Panc1 (cell line): ENCODE data around the gene SPIRE1. TPM values are rescaled to one million over a fixed set of nuclear protein-coding genes. Genes with fewer than 3 reads are reported as not detected.

Source experiments
- ATAC-seq: fragments of 200-7000 bp; cut with Tn5 transposase; 2 replicates; pipeline ENCODE4 v1.9.1; 2020; ENCODE audit warnings: mild to moderate bottlenecking, moderate library complexity
- BruUV-seq: library from RNA; stranded (reverse); fragments of 400-500 nt; replicated peaks from 2 replicates; lab custom pipeline; 2021; lab: Mats Ljungman, UMichigan
- CTCF ChIA-PET: fragments of 300-600 bp; sonication (Branson Sonifier 250); formaldehyde crosslinking; loops from one replicate; lab custom pipeline; 2022; ENCODE audit warnings: antibody characterized with exemption; lab: Charles Lee
- POLR2A ChIA-PET: fragments of 300-600 bp; sonication (Branson Sonifier 250); formaldehyde crosslinking; loops from one replicate; lab custom pipeline; 2022; ENCODE audit warnings: antibody characterized with exemption; lab: Charles Lee
- DNase-seq: peaks from one replicate; pipeline ENCODE4 v3.0.0-alpha.2; 2010; ENCODE audit warnings: low read depth, low spot score
- H3K27ac ChIP-seq: 2 replicates; pipeline ENCODE4 v1.5.1; 2011; ENCODE audit warnings: mild to moderate bottlenecking, low read length, inconsistent platforms
- H3K27me3 ChIP-seq: fragments of 200-500 bp; sonication (Bioruptor generic); 2 replicates; pipeline ENCODE4 v1.6.0; 2014; ENCODE audit warnings: low read length, inconsistent platforms; ENCODE audit not compliant: control insufficient read depth, insufficient read depth
- H3K36me3 ChIP-seq: fragments of 200-500 bp; sonication (Bioruptor generic); 2 replicates; pipeline ENCODE4 v1.5.1; 2014; ENCODE audit warnings: inconsistent platforms, mild to moderate bottlenecking, low read length, moderate library complexity; ENCODE audit not compliant: control insufficient read depth, insufficient read depth
- H3K4me1 ChIP-seq: 2 replicates; pipeline ENCODE4 v1.5.1; 2011; ENCODE audit warnings: inconsistent platforms, mild to moderate bottlenecking, low read length, moderate library complexity; ENCODE audit not compliant: control insufficient read depth, insufficient read depth
- H3K4me3 ChIP-seq, 2 experiments: 2 replicates each; pipeline ENCODE4 v1.5.1; 2011 to 2012; ENCODE audit warnings: low read depth in 2 of 2, low read length in 2 of 2, mild to moderate bottlenecking in 2 of 2, inconsistent platforms in 1 of 2, moderate library complexity in 1 of 2
- H3K9me3 ChIP-seq: fragments of 200-500 bp; sonication (Bioruptor generic); 2 replicates; pipeline ENCODE4 v1.5.1; 2014; ENCODE audit warnings: low read depth, mild to moderate bottlenecking, inconsistent platforms, low read length, moderate library complexity; ENCODE audit not compliant: control insufficient read depth, insufficient read depth
- CTCF ChIP-seq: fragments of 450-650 bp; IDR thresholded peaks from 2 replicates; pipeline ENCODE4 v1.5.1; 2017; ENCODE audit warnings: mild to moderate bottlenecking
- POLR2AphosphoS5 ChIP-seq: IDR thresholded peaks from 2 replicates; pipeline ENCODE4 v1.6.1; 2012; ENCODE audit warnings: mild to moderate bottlenecking, low read depth, low read length, moderate library complexity
- REST ChIP-seq, 2 experiments: IDR thresholded peaks; 2 replicates each; pipeline ENCODE4 v1.6.1; 2011 to 2012; ENCODE audit warnings: low read depth in 2 of 2, control low read depth in 1 of 2, low read length in 1 of 2, mild to moderate bottlenecking in 1 of 2, moderate library complexity in 1 of 2; ENCODE audit not compliant: insufficient read depth in 1 of 2
- SIN3A ChIP-seq: IDR thresholded peaks from 2 replicates; pipeline ENCODE4 v1.6.1; 2012; ENCODE audit warnings: low read depth, mild to moderate bottlenecking, low read length, moderate library complexity, borderline replicate concordance; ENCODE audit not compliant: insufficient read depth
- TCF7L2 ChIP-seq: IDR thresholded peaks from 2 replicates; pipeline ENCODE4 v1.6.1; 2011; ENCODE audit warnings: mild to moderate bottlenecking, low read depth, low read length, inconsistent platforms
- in situ Hi-C: cut with HindIII; loops from 2 replicates; pipeline ENCODE4 v1.10.0; 2016; ENCODE audit warnings: low sequenced_read_pairs, low pct_unique_long_range_greater_than_20kb
- intact Hi-C: fragments of 100-400 bp; cut with micrococcal nuclease; formaldehyde crosslinking; loops from one replicate; pipeline ENCODE4 v1.10.0; 2022; ENCODE audit not compliant: unreplicated experiment
- total RNA-seq: library from RNA; stranded (reverse); gene quantifications from one replicate; pipeline ENCODE4 v1.2.1, GENCODE V29; 2021; ENCODE audit not compliant: unreplicated experiment

The SPIRE1 gene
- total RNA-seq, 1 experiment from 2014 or later, result 45.5 TPM

GRCh38 chr18:12631831-12632477 is 26.0 kb downstream of the SPIRE1 start:
- no peaks in the 10 kb centered on the region for H3K27me3 ChIP-seq
- in situ Hi-C loops (no loop called here), intact Hi-C loops (no loop called here)
- BruUV-seq, result no TSS peak
- H3K9me3 ChIP-seq, result no peaks in the 10 kb centered on the region
- H3K36me3 ChIP-seq, result no peaks in the 10 kb centered on the region; the same call in 1 of the 2 replicates
- H3K4me3 ChIP-seq, result no peak overlapping the region
- ChIA-PET CTCF (no interaction called here), POLR2A (interaction anchor here (0.6 to 0.7 kb wide), 2 partner anchors 99 to 147 kb away, joined by 3 to 4 read pairs; no protein-coding TSS in a partner anchor)
- ATAC-seq, result no peak
- H3K4me1 ChIP-seq, result no peaks in the 10 kb centered on the region
- TF ChIP-seq CTCF (no peak), REST (IDR thresholded peaks at IDR 0.05; ENCODE audit: insufficient read depth in 1 of 2, low read depth in 2 of 2, low read length in 1 of 2) (no peak), TCF7L2 (no peak), POLR2AphosphoS5 (no peak), SIN3A (no peak)
- no peak for DNase-seq
- no peak overlapping the region for H3K27ac ChIP-seq

- intact Hi-C loops, result no loop called here
- ChIA-PET CTCF (no interaction called here), POLR2A (no interaction called here)
- DNase-seq, result no peak
- in situ Hi-C loops, result no loop called here
- Histone ChIP-seq H3K36me3 (no peaks in the 10 kb centered on the region; the same call in 1 of the 2 replicates), H3K27ac (no peak overlapping the region), H3K27me3 (no peaks in the 10 kb centered on the region), H3K9me3 (no peaks in the 10 kb centered on the region), H3K4me1 (no peaks in the 10 kb centered on the region), H3K4me3 (no peak overlapping the region)
- TF ChIP-seq TCF7L2, result no peak
- no peak for TF ChIP-seq REST (IDR thresholded peaks at IDR 0.05; ENCODE audit: insufficient read depth in 1 of 2, low read depth in 2 of 2, low read length in 1 of 2)
- no peak for TF ChIP-seq CTCF
- TF ChIP-seq SIN3A, result no peak
- no peak for TF ChIP-seq POLR2AphosphoS5
- BruUV-seq, result no TSS peak
- ATAC-seq, result no peak
Measured at GRCh38 chr18:12630136-12630535, 27.8 kb downstream of the SPIRE1 start.
